Measurements from ENCODE around the gene FBXO44. TPM values are rescaled to one million over a fixed set of nuclear protein-coding genes. Genes with fewer than 3 reads are reported as not detected.

Gene FBXO44
- polyA plus RNA-seq, 1 donor from 2014 or later: 119 TPM

- peak overlapping the region; percentile 98 for H3K4me3 ChIP-seq (ENCODE audit: low read length)
Measured at GRCh38 chr1:11682287-11682771, 27.7 kb downstream of the FBXO44 start.

GRCh38 chr1:11682799-11683198, 28.1 kb downstream of the FBXO44 start:
- no peaks in the 10 kb centered on the region for H3K36me3 ChIP-seq (ENCODE audit: insufficient read depth, low read length)
- H3F3A ChIP-seq (ENCODE audit: insufficient read depth, low read length, poor library complexity, severe bottlenecking): peaks cover 12% of the 10 kb centered on the region
- H2AFZ ChIP-seq (ENCODE audit: low read depth, low read length): no peak overlapping the region
- H3K79me2 ChIP-seq (replicated peaks; ENCODE audit: insufficient read depth, low read length): peaks cover 33% of the 10 kb centered on the region
- no peaks in the 10 kb centered on the region for H4K20me1 ChIP-seq (ENCODE audit: insufficient read depth)
- H3K9me2 ChIP-seq (ENCODE audit: insufficient read depth, low read length): no peaks in the 10 kb centered on the region
- H3K9me3 ChIP-seq (ENCODE audit: low read length): no peaks in the 10 kb centered on the region
- H3K27ac ChIP-seq (ENCODE audit: low read length): no peak overlapping the region
- H3K4me2 ChIP-seq (ENCODE audit: low read length): no peak overlapping the region
- no peaks in the 10 kb centered on the region for H3K27me3 ChIP-seq (ENCODE audit: insufficient read depth, low read depth, low read length)
- no peak overlapping the region for H3K9ac ChIP-seq (ENCODE audit: low read length)
- peak overlapping the region; percentile 98 for H3K4me3 ChIP-seq (ENCODE audit: low read length)
- no peak for TF ChIP-seq EP300 (conservative IDR thresholded peaks at IDR 0.05; ENCODE audit: poor library complexity, severe bottlenecking)
- no peak for TF ChIP-seq EZH2 (IDR thresholded peaks at IDR 0.05; ENCODE audit: borderline replicate concordance, insufficient read depth, low read length, poor library complexity, severe bottlenecking)
- no peak for TF ChIP-seq POLR2AphosphoS5 (IDR thresholded peaks at IDR 0.05)
- TF ChIP-seq CTCF (IDR thresholded peaks at IDR 0.05; ENCODE audit: poor library complexity, severe bottlenecking): no peak
- no peak for TF ChIP-seq TAF1 (IDR thresholded peaks at IDR 0.05; ENCODE audit: low read depth)
- TF ChIP-seq RAD21 (conservative IDR thresholded peaks at IDR 0.05): no peak

More at GRCh38 chr1:11682287-11682771, 27.7 kb downstream of the FBXO44 start:
- H3F3A ChIP-seq (ENCODE audit: insufficient read depth, low read length, poor library complexity, severe bottlenecking): peaks cover 12% of the 10 kb centered on the region
- no peaks in the 10 kb centered on the region for H3K27me3 ChIP-seq (ENCODE audit: insufficient read depth, low read depth, low read length)
- TF ChIP-seq EZH2 (IDR thresholded peaks at IDR 0.05; ENCODE audit: borderline replicate concordance, insufficient read depth, low read length, poor library complexity, severe bottlenecking) (no peak), RAD21 (conservative IDR thresholded peaks at IDR 0.05) (no peak), TAF1 (IDR thresholded peaks at IDR 0.05; ENCODE audit: low read depth) (no peak), CTCF (IDR thresholded peaks at IDR 0.05; ENCODE audit: poor library complexity, severe bottlenecking) (no peak), EP300 (conservative IDR thresholded peaks at IDR 0.05; ENCODE audit: poor library complexity, severe bottlenecking) (no peak), SMC3 (conservative IDR thresholded peaks at IDR 0.05; ENCODE audit: poor library complexity) (no peak), POLR2AphosphoS5 (IDR thresholded peaks at IDR 0.05) (no peak), REST (IDR thresholded peaks at IDR 0.05; ENCODE audit: borderline replicate concordance) (no peak), MXI1 (conservative IDR thresholded peaks at IDR 0.05; ENCODE audit: poor library complexity, severe bottlenecking) (no peak)
- H3K79me2 ChIP-seq (replicated peaks; ENCODE audit: insufficient read depth, low read length): peaks cover 29% of the 10 kb centered on the region
- peak overlapping the region; percentile 81 for H3K9ac ChIP-seq (ENCODE audit: low read length)
- H3K36me3 ChIP-seq (ENCODE audit: insufficient read depth, low read length): no peaks in the 10 kb centered on the region
- no peaks in the 10 kb centered on the region for H4K20me1 ChIP-seq (ENCODE audit: insufficient read depth)
- H3K27ac ChIP-seq (ENCODE audit: low read length): no peak overlapping the region
- no peaks in the 10 kb centered on the region for H3K9me3 ChIP-seq (ENCODE audit: low read length)
- H2AFZ ChIP-seq (ENCODE audit: low read depth, low read length): no peak overlapping the region
- H3K9me2 ChIP-seq (ENCODE audit: insufficient read depth, low read length): no peaks in the 10 kb centered on the region
- peak overlapping the region; percentile 72 for H3K4me2 ChIP-seq (ENCODE audit: low read length)
